Mucosa of rectum (tissue), 2 donors: Measurements from ENCODE around the gene PACRG.
"Not testable (repeated sequence)": the region's sequence is repeated elsewhere in the genome, so short reads cannot be mapped to it uniquely, and the experiment has no call there.

Source experiments
- H3K27ac ChIP-seq, 2 donors: one replicate each; pipeline ENCODE4 v1.7.0; 2013; ENCODE audit warnings: inconsistent platforms in 2 of 2, low read depth in 2 of 2, low read length in 2 of 2
- H3K27me3 ChIP-seq, 2 donors: one replicate each; pipeline ENCODE4 v1.7.0; 2013; ENCODE audit warnings: low read length in 2 of 2; ENCODE audit not compliant: control insufficient read depth in 2 of 2, insufficient read depth in 2 of 2
- H3K36me3 ChIP-seq, 2 donors: one replicate each; pipeline ENCODE4 v1.7.0; 2013; ENCODE audit warnings: low read length in 2 of 2; ENCODE audit not compliant: control insufficient read depth in 2 of 2, insufficient read depth in 2 of 2
- H3K4me1 ChIP-seq, 2 donors: one replicate each; pipeline ENCODE4 v1.7.0; 2013; ENCODE audit warnings: low read length in 2 of 2, mild to moderate bottlenecking in 1 of 2; ENCODE audit not compliant: control insufficient read depth in 2 of 2, insufficient read depth in 2 of 2
- H3K4me3 ChIP-seq, 2 donors: one replicate each; pipeline ENCODE4 v1.7.0; 2013; ENCODE audit warnings: low read length in 2 of 2
- H3K9ac ChIP-seq, 2 donors: one replicate each; pipeline ENCODE4 v1.7.0; 2013; ENCODE audit warnings: low read length in 2 of 2, low read depth in 1 of 2, mild to moderate bottlenecking in 1 of 2
- H3K9me3 ChIP-seq, 2 donors: one replicate each; pipeline ENCODE4 v1.7.0; 2013; ENCODE audit warnings: low read length in 2 of 2; ENCODE audit not compliant: control insufficient read depth in 2 of 2
- donor health status: healthy.
- donor health status: Normal muscosa, but diverticular disease.

The PACRG gene

DNA sequence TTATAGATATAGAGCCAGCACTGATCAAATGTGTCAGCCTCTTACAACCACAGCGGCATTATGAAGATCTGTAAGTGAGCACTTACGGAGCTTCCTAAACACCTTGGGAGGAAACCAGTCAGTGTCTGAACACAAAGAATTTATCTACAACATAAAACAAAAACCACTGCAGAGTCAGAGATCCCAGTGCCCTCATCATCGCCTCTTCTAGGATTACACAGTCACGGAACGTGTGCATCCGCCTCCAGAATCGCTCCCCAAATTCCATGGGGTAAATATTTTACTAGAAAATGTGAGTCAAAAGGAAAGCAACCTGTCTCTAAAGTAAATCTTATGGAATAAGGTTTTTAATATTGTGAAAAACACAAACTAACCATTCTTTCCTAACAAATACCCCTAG, 243.6 kb downstream of the PACRG start:
- H3K9me3 ChIP-seq: no peaks in the 10 kb centered on the region
- no peaks in the 10 kb centered on the region for H3K4me1 ChIP-seq
- H3K36me3 ChIP-seq: no peaks in the 10 kb centered on the region
- no peak overlapping the region for H3K9ac ChIP-seq
- no peaks in the 10 kb centered on the region for H3K27me3 ChIP-seq
- no peak overlapping the region for H3K27ac ChIP-seq
- no peak overlapping the region for H3K4me3 ChIP-seq

DNA sequence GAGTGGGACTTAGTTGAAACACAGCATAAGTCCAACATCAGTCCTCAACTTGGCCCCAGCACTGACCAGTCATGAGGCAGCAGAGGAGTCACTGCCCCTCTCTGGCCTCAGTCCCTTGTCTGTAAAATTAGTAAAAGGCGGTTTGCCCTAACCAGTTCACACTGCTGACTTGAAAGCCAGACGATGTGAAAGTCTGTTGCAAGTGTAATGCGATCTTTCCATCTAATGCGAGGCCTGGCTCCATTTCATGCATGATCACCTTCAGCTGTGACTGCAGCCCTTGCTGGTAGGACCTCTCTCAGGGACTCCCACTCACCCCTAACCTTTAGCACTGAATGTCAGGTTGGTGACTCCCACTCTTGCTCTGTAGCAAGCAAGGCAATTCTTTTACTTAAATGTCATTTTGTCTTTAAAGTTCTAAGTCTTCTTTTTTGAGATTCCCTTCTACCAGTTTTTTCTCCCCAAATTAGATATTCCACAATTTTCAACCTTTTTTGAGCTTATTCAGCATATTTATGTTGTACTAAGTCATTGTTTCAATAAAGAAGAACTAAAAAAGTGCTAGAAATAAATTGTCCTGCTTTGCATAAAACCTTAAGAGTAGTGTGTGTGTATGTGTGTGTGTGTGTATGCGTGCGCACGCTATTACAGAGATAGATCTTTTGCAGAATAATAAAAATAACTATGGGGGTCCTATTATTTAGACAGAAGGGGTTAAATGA, 245.5 kb downstream of the PACRG start:
- Histone ChIP-seq H3K27ac (no peak overlapping the region), H3K4me3 (no peak overlapping the region)

DNA sequence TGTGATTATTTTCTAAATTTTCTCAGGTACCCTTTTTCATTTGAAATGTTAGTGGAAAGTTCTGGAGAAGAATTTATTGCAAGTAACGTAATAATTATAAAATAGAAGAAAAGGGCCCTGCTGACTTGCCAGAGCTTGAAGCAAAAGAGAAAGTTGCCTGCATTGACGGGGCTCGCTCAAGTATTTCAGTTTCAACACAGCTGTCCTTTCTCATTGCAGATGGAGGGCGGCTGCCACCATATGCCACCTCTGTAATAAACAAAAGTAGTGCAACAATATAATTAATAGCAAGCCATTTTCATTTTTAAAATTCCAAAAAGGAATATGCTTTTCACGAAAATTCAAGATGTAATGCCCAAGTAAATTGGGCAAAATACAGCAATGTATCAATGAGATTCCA, 246.2 kb downstream of the PACRG start:
- Histone ChIP-seq H3K27me3 (no peaks in the 10 kb centered on the region), H3K9me3 (no peaks in the 10 kb centered on the region), H3K4me1 (no peaks in the 10 kb centered on the region), H3K9ac (no peak overlapping the region), H3K36me3 (no peaks in the 10 kb centered on the region), H3K4me3 (no peak overlapping the region), H3K27ac (no peak overlapping the region)

More for the DNA sequence above, 245.5 kb downstream of the PACRG start:
- H3K9ac ChIP-seq: no peak overlapping the region
- no peaks in the 10 kb centered on the region for H3K36me3 ChIP-seq
- H3K4me1 ChIP-seq: no peaks in the 10 kb centered on the region
- H3K9me3 ChIP-seq: no peaks in the 10 kb centered on the region
- no peaks in the 10 kb centered on the region for H3K27me3 ChIP-seq

DNA sequence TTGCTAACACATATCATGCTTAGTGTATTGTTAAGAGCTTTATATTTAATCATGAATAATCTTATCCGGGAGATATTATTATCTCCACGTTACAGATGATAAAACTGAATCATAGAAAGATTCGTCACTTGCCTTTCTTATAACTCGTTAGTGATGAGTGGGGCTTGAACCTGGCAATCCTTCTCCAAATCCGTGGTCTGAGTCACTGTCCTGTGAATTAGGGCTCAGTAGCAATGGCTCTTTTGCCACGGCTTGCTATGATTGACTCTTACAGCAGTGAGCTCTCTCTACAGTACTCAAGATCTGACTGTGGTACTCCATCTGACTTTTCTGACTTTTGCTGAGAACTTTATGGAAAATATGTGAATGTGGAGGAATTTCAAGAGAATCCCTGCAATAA, 246.9 kb downstream of the PACRG start:
- H3K9me3 ChIP-seq: no peaks in the 10 kb centered on the region
- no peaks in the 10 kb centered on the region for H3K4me1 ChIP-seq
- no peak overlapping the region for H3K27ac ChIP-seq
- no peak overlapping the region for H3K9ac ChIP-seq
- no peak overlapping the region for H3K4me3 ChIP-seq
- H3K27me3 ChIP-seq: no peaks in the 10 kb centered on the region
- no peaks in the 10 kb centered on the region for H3K36me3 ChIP-seq

DNA sequence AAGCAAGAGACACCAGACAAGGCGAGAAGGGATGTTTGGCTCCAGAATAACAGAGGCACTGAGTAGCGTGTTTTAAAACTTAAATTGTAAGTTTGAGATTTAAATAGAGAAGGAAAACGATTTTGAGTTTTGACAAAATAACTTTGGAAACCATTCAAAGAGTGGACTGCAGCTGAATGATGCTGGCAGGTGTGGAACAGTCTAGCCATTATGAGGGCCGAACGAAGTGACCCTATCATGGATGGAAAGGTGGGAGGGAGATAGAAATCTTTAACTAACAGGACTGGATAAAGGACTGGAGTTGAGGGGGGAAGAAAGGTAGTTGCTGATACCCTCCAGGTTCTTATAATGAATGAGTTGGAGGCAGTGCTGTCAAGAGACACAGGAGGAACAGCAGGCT, 248.4 kb downstream of the PACRG start:
- no peak overlapping the region for H3K27ac ChIP-seq
- no peak overlapping the region for H3K9ac ChIP-seq
- H3K4me3 ChIP-seq: no peak overlapping the region
- no peaks in the 10 kb centered on the region for H3K9me3 ChIP-seq
- no peaks in the 10 kb centered on the region for H3K4me1 ChIP-seq
- no peaks in the 10 kb centered on the region for H3K27me3 ChIP-seq
- no peaks in the 10 kb centered on the region for H3K36me3 ChIP-seq

DNA sequence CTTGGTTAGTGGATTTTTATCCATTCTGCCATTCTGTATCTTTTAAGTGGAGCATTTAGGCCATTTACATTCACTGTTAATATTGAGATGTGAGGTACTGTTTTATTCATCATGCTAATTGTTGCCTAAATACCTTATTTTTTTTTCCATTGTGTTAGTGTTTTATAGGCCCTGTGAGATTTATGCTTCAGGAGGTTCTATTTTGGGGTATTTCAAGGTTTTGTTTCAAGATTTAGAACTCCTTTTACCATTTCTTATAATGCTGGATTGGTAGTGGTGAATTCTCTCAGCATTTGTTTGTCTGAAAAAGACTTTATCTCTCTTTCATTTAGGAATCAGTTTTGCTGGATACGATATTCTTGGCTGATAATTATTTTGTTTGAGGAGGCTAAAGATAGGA, 255.5 kb downstream of the PACRG start:
- H3K9ac ChIP-seq, H3K9me3 ChIP-seq, H3K27ac ChIP-seq, H3K4me3 ChIP-seq, H3K36me3 ChIP-seq, H3K27me3 ChIP-seq, H3K4me1 ChIP-seq: not testable (repeated sequence)

DNA sequence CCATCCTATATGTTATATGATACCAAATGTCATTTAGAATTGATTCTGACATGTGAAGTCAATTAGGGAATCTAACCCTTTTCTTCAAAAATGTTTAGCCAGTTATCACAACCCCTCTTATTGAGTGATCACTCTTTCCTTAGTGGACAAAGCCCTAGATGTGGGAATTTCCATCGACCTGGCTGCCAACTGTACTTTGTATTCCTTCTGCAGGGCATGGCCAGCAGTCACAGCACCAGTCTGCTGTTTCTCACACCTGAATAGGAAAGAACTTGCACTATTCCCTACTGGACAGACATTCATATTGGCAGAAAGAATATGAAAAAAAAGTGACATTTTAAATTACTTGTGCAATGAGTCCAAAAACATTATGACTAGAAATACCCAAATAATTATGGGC, 271.0 kb downstream of the PACRG start:
- Histone ChIP-seq H3K9ac (no peak overlapping the region), H3K4me1 (no peaks in the 10 kb centered on the region), H3K9me3 (no peaks in the 10 kb centered on the region), H3K36me3 (no peaks in the 10 kb centered on the region), H3K4me3 (no peak overlapping the region), H3K27ac (no peak overlapping the region), H3K27me3 (no peaks in the 10 kb centered on the region)

DNA sequence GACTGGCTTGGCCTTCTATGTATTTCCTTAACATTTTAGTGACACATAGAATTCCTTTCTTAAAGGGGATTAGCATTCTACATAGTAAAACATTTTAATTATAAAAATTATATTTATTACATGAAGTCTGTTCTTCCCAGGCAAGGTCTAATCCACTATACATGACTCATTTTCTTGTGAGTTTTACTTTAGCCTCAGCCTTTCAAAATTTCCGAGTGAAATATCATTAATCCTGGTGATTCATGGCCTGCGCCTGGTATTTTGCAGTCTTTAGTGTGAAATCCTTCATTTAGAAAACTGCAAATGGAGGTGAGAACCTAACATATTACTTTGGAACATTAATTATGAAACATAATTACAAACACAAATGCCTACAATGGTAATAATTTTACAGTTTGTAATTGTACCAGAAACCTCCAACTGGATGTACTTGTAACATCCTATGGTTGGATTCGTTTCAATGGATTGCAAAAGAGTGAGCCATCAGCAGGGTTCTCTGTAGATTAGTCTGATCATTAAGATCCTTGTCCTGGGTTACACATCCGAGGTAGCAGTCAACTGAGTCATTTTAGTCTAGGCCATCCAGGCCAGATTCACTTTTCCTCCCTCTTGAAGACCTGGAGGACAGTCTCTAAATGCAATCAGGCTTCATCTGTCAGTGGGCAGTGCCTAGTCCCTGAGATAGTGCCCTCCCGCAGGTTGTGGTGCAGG, 272.0 kb downstream of the PACRG start:
- H3K4me3 ChIP-seq: no peak overlapping the region
- no peaks in the 10 kb centered on the region for H3K4me1 ChIP-seq
- no peak overlapping the region for H3K27ac ChIP-seq
- H3K36me3 ChIP-seq: no peaks in the 10 kb centered on the region
- no peaks in the 10 kb centered on the region for H3K27me3 ChIP-seq
- no peaks in the 10 kb centered on the region for H3K9me3 ChIP-seq
- no peak overlapping the region for H3K9ac ChIP-seq

DNA sequence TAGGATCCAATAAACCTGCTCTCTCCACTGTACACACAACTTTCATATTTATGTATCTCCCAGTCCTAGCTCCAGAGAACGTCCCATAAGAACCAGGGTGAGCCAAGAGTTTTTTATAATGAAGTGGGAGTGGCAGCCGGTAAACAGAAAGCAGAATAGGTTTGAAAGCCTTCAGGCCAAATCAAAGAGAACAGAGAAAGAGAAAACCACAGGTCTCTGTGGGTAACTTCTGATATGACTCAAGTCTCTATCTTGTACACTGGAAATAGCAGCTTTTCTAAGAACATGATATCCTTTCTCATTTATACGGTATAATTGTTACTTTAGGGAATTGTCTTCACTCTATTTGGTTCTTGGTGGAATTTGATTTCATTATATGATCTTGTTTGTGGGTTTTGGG, 273.6 kb downstream of the PACRG start:
- Histone ChIP-seq H3K9ac (no peak overlapping the region), H3K4me1 (no peaks in the 10 kb centered on the region), H3K9me3 (no peaks in the 10 kb centered on the region), H3K27me3 (no peaks in the 10 kb centered on the region), H3K4me3 (no peak overlapping the region), H3K27ac (no peak overlapping the region), H3K36me3 (no peaks in the 10 kb centered on the region)

DNA sequence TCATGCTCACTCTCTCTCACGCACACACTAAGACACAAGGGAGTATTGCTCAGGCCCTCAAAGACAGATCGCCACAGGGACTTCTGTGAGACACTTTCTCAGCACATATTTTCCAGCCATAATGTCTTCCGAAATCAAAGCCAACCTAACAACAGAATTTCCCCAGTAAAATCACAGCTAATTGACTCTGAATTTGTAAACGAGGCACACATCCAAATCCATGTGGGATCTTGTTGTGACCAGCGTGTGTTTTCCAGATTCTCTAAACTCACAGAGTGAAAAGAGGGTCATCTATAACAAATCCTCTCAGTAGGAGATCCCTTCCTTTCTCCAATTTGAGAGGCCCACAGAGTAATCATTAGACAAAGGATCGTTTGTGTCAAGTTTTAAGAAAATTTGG, 280.4 kb downstream of the PACRG start:
- no peaks in the 10 kb centered on the region for H3K36me3 ChIP-seq
- no peak overlapping the region for H3K4me3 ChIP-seq

More for the DNA sequence above, 280.4 kb downstream of the PACRG start:
- H3K4me1 ChIP-seq: no peaks in the 10 kb centered on the region
- no peaks in the 10 kb centered on the region for H3K9me3 ChIP-seq
- no peaks in the 10 kb centered on the region for H3K27me3 ChIP-seq
- H3K9ac ChIP-seq: no peak overlapping the region
- no peak overlapping the region for H3K27ac ChIP-seq
